Medulla oblongata (tissue), 1 donor: ENCODE measurements around the gene ETF1.

ENCODE experiments used
- DNase-seq: peaks from one replicate; pipeline ENCODE4 v3.0.0-alpha.2; 2015; ENCODE audit errors: extremely low spot score

ETF1 gene

DNA sequence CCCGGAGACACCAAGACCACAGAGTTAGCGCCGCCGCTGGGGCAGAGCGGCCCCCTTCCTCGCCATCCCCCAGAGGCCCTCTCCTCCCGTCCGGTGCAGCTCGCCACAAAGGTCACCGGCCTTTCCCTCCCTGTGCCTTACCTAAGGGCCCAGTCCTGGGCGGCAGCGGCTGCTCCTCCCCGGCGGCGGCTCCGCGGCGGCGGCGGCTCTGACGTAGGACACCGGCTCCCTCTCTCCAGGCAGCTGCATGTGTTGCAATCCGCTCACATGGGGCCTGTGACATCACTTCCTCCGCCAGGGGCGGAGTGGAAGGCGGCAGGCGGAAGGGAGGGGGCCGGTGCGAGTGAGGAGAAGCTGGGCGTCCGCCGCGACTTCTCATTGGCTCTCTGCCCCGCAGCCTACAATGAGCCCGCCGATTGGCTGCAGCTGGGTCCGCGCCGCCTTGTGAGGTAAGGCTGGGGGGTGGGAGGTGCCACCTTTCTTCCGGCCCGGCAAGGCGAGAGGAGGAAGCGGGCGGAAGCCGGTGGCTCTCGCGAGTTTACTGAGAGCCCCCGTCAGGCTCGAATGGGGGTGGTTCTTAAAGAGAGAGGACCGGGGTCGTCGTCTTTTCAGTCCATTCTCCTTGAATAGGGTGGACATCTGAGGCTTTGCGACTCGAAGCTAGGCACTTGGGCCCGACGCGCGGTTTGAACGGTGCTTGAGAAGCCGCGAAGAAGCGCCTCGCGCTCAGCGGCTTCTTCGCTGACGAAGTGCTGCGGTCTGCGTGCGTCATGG lies at the start of gene ETF1:
Gene ETF1 (minus strand): TSS at position 281 of the 774 bp plus-strand sequence. CDS start 318 bp downstream, outside the sequence.
- DNase-seq, result peak; percentile 100

DNA sequence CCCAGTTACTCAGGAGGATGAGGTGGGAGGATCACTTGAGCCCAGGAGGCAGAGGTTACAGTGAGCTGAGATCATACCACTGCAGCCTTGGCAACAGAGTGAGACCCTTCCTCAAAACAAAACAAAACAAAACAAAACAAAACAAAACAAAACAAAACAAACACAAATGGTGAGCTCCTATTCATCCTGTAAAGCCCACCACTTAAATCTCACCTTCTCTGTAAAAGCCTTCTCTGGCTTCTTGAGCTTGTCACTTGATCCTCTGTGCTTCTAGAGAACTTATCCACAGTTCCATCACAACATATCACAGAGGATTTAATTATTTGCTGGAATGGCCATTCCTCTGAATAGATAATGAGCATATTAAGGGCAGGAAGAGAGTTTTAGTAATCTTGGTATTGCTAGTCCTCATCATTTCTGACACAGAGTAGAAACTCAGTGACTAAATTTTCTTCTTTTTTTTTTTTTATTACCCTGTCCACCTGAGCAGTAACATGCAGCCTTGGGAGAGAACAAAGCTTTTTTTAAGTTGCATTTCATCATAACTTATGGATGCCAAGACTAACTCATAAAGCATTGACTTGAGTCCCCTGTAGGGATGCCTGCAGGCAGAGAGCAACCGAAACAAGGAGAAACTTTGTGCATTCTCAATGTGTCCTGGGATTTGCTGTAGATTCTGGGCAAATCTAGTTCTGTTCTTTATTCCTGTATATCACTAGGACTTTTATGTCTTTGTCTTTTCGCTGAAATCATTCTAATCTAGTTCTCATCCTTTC lies 45.2 kb upstream of the ETF1 start:
- no peak for DNase-seq

DNA sequence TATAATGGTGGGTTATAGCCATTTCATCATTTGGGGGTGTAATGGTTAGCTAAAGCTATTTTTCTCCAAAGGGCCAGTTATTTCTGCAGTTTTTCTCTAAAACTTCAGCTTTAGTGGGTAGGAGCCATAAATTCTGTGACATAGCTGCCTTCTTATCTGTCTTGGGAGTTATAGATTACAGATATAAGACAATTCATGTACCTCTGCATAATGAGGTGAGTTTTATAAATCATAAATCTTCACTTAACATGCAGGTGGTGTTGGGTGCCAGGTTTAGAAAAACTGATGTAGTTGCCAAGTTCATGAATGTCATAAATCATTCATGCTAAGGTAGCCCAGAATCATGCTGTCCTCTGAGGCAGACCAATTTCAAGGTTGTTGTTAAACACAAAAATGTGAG lies 42.1 kb upstream of the ETF1 start:
- no peak for DNase-seq

DNA sequence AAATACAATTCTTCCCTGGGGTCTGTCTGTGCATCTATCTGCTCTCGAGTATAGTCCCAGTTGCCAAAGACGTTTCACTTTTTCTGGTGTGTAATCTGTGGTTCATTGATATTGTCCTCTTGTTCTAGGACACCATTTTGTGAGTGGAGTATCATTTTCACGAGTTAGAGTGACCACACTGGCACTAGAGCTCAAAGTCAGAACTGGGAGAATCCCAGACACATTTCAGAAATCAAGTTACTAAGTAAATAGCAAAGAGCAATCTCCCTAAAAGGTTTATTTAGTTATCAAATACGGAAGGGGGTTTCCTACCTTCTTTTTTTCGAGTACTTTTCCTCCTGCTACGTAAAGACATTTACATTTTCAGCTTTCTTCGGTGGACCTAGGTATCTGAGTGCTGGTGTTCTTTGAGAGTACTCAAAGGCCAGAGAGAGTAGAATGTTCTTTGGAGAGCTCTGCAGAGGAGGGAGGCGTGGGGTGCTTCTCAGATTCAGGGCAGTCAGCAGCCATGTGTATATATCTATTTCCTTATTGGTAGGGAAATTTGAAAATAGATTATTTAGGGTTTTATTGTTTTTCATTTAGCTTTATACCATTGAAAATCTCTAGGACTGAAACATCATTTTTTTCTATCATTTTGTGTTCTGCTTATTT lies 41.1 kb upstream of the ETF1 start:
- no peak for DNase-seq

DNA sequence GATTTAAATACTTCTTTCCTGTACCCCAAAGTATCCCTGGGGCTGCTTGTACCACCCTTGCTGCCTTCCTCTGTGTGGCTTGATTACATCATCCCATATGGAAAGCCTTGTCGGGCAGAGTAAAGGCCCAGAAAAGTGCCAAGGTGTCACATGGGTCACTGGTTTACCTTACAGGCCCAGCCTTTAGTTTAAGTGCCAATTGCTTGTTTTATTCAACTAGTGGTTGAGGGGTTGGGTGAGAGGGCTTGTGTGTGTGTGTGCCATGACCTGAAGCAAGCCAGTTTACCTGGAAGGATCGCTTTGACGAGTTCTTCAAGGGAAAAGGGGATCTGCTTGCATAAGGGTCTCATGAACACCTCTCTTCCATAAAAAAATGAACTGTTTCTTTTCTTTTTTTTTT lies 39.9 kb upstream of the ETF1 start:
- DNase-seq, result no peak

DNA sequence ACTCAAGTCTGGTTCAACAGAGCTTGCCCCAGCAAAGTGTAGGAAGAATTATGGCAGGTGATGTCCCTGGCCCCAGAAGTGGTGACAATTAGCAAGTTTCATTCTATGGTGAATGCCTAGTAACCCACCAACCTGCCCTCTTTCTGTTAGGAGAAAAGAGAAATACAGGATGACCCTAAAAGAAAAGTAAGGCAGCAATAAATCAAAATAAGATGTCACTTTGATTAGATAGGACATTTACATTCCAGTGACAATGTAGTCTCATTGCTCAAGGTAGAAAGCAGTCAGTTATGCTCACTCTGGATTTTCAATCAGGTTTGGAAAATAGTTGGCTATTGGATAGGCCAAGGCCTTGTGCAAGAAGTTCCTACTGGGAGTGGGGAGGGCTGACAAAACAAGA lies 37.7 kb upstream of the ETF1 start:
- no peak for DNase-seq

DNA sequence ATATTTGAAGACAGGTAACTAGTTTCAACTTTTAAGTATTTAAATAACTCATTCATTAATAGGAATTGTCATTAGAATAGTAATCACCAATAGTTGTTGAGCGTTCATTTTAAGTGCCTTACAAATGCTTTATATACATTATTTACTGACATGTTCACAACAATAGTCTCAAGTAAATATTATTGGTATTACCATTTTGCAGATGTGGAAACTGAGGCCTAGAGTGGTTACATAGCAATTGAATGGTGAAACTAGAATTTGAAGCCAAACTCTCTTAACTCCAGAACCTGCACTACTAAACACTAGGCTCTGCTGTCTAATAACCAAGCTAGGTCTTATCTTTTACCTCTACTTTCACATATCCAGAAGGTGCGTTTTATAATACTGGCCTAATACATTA lies 37.0 kb upstream of the ETF1 start:
- DNase-seq, result no peak

DNA sequence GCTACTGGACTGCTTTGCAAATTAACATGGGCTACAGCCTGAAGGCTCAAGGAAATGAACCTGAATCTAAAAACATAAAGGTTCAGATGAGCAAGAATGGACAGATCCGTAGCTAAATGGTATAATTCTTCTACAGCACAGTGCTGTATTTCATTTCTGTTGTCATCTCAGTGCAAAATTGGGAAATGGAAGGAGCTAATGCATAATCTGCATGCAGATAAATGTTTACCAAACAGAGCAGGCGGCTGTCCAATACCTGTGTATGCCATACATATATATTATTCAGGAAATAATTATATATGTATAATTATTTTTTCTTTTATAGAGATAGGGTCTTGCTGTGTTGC lies 36.5 kb upstream of the ETF1 start:
- DNase-seq, result no peak

DNA sequence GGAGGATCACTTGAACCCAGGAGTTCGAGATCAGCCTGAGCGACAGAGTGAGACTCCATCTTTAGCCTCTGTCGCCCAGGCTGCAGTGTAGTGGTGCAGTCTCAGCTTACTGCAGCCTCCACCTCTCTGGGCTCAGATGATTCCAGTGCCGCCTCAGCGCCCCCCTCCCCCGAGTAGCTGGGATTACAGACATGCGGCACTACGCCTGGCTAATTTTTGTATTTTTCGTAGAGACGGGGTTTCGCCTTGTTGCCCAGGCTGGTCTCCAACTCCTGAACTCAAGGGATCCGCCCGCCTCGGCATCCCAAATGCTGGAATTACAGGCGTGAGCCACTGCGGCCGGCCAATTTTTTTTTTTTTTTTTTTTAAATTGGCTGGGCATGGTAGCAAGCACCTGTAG lies 34.4 kb upstream of the ETF1 start:
- no peak for DNase-seq

DNA sequence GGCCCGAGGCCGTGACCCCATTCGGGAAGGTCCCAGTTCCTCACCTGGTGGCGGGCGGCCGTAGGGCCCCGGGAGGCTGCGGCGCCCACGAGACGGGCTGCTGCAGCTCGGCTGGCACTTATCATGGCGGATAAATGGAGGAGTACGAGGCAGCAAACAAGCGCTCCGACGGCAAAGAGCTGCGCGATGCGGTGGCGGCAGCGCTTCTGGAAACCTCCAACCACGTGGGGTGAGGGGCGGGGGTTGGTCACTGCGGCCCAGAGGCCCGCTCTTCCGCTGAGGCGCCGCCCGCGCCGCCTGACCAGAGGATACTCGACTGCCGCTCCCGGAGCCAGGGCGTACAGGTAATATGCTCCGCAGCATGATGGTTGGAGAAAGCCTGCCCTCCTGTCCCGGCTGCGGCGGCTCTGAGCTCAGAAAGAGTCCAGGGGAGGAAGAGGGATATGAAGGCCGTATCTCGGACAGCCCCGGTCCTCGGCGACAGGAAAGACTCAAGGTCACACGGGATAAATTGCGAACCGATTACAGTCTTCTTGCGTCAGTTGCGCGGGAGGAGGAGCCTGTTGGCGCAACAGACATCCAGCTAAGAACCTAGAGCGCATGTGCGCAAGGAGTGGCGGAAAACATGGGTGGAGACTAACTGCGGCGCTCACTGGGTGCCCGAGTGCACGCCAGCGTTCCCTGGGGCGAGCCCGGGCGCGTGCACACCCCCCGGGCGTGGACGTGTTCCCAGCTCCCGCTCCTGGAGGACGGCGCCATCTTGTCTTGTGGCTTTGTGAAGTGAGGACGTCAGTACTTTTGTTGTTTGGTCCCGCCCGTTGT lies 32.4 kb upstream of the ETF1 start, which contains the start of gene HSPA9:
Gene HSPA9 (minus strand): TSS at position 208 of the 822 bp plus-strand sequence. CDS start 83 bp downstream, at position 125.
- peak; percentile 100 for DNase-seq

DNA sequence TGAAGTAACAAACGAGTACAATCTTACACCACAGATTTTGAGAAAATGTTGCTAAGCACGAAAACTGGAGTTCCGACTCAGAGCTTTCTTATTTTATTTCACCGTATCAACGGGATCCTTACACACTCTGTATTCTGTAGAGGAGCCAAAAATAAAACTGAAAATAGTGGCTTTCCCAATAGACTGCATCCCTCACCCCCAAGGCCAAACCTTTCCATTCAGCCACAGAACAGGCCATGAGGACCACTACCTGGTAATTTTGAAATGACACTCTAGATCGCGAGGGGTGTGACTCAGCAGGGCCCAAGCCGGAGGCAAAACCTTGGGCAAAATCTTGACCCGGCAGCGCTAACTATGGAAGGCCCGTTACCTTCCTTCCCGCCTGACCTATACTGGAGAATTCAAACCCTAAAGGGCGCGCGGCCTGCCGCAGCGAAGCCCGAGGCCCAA lies 31.7 kb upstream of the ETF1 start:
- no peak for DNase-seq

DNA sequence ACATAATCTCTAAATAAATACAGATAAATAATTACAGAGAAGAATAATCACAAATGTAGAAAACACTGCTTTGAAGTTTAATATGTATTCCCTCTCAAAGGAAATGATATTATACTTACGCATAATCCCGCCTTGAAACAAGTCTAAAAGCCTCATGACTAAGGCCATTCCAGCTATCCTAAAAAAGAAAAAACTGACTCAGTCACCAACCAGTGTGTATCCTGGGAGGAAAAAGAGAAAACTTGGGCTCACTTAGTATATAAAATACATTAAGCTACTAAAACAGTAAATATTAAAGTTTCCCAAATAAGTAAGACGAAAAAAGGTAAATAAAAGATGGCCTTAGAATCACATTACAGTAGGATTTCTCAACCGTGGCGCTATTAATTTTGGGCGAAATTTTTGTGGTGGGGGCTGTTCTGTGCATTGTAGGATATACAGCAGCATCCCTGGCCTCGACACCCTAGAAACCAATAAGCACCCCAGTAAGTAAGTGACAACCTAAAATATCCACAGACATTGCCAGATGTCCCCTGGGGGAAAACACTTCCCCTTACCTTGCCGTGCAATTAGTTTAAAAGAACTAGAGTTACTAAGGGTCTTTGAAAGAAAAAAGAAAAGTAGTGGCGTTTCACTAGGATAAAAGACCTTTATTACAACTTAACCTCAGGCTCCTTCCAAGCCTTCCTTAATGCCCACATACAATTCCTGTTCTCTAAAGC lies 31.1 kb upstream of the ETF1 start:
- DNase-seq, result no peak

DNA sequence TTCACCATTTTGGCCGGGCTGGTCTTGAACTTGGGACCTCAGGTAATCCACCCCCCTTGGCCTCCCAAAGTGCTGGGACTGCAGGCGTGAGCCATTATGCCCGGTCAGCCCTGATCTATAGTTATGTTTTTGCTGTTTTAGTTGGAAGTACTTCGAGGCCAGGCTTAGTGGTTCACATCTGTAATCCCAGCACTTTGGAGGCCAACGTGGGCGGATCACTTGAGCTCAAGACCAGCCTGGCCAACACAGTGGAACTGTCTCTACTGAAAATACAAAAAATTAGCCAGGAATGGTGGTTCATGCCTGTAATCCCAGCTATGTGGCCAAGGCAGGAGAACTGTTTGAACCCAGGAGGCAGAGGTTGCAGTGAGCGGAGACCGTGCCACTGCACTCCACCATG lies 30.2 kb upstream of the ETF1 start:
- DNase-seq, result no peak

DNA sequence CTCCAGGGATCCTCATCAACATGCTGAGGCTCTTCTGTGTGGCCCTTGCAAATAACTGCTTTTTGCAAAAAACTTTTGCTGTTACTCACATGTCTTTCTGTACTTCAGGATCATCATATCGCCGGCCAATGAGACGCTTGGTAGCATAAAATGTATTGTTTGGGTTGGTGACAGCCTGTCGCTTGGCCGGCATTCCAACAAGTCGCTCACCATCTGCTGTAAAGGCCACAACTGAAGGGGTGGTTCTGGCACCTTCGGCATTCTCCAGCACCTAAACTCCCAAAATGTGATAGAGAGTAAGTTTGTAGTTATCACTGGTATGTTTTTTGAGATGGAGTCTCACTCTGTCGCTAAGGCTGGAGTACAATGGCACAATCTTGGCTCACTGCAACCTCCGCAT lies 27.8 kb upstream of the ETF1 start:
- no peak for DNase-seq

DNA sequence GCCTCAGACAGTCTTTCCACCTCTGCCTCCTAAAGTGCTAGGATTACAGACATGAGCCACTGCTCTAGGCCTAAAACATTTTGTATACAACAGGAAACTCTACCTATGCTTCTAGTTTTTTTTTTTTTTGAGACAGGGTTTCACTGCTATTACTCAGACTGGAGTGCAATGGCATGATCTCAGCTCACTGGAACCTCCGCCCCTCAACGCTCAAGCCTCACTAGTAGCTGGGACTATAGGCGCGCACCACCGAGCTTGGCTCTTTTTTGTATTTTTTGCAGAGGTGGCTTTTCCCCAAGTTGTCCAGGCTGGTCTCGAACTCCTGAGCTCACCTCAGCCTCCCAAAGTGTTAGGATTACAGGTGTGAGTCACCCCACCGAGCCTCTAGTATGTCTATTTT lies 26.7 kb upstream of the ETF1 start:
- no peak for DNase-seq

DNA sequence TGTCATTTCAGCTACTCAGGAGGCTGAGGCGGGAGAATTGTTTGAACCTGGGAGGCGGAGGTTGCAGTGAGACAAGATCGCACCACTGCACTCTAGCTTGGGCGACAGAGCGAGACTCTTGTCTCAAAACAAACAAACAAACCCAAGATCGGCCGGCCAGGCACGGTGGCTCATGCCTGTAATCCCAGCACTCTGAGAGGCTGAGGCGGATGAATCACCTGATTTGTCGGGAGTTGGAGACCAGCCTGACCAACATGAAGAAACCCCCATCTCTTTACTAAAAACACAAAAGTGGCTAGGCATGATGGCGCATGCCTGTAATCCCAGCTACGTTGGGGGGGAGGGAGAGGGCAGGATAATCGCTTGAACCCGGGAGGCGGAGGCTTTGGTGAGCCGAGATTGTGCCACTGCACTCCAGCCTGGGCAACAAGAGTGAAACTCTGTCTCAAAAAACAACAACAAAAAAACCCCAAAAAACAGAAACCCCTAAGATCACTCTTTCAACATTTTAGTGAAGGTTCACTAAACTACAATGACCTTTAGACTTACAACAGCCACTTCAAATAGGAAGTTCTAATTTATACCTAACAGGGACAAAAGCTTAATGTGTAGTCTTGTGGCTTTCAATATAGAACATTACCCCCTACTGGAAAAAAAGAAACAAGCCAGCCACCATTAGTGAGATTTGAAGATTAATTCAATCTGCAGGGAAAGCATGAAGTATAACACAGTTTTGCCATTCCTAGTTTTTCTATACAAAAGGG lies 25.2 kb upstream of the ETF1 start:
- DNase-seq, result no peak

DNA sequence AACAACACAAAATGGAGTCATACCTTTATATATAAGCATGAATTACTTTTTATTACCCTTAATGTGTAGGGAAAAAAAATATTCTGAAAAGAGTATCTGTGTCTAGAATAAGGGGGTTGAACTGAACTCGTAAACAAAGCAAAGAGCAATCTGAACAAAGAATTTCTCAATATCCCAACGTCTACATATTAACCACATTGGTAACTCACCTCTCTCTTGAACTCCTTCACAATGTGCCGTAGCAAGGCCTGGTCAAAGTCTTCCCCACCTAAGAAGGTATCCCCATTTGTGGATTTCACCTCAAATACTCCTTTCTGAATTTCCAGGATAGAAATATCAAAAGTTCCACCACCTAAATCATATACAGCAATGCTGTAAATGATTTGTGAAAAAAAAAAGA lies 23.8 kb upstream of the ETF1 start:
- no peak for DNase-seq

DNA sequence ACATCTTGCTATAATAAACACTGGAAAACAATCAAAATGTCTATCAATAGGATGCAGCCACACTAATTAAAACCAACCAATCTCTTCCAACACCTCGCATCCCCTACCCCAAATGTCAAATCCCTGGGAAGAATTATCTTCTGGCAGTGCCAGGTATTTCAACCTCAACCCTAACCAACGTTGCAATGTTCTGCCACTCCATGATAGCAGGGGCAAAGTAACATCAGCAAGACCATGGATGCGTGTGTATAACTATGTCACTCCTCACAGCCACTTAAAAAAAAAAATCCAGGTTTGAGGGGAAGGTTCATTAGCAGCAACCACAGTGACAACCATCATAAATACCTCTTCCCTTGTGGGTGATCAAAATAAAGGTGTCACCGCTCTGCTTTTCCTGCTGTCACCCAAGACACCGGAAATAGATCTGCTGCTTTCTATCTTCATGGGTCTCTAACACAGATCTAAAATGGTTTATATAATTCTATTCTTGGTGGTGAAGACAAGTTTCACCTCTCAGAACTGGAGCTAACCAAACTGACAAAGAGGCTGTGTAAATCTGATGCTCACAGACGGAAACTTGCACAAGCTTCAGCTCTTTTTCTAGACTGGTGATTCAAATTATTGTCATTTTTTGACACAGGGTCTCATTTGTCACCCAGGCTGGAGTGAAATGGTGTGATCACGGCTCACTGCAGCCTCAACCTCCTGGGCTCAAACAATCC lies 22.2 kb upstream of the ETF1 start:
- DNase-seq, result no peak

DNA sequence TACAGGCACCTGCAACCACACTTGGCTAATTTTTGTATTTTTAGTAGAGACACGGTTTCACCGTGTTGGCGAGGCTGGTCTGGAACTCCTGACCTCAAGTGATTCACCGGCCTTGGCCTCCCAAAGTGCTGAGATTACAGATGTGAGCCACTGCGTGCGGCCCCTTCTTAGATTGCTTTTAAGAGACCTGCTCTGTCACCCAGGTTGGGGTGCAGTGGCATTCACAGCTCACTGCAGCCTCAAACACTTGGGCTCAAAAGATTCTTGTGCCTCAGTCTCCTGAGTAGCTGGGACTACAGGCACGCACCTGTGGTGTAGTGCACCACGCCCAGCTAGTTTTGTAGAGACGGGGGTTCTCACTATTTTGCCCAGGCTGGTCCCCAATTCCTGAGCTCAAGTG lies 21.2 kb upstream of the ETF1 start:
- no peak for DNase-seq
